K562 (cell line): Measurements from ENCODE around the gene MACROD2. TPM values are rescaled to one million over a fixed set of nuclear protein-coding genes. Genes with fewer than 3 reads are reported as not detected.

Experiments used
- ATAC-seq: fragments of 200-7000 bp; cut with Tn5 transposase; 3 replicates; pipeline ENCODE4 v1.9.1; 2020; ENCODE audit warnings: moderate library complexity
- BruUV-seq: library from RNA; stranded (reverse); fragments of 400-500 nt; replicated peaks from 2 replicates; lab custom pipeline; 2021; lab: Mats Ljungman, UMichigan
- CTCF ChIA-PET: fragments of 300-600 bp; formaldehyde crosslinking; extraction: SDS; loops from one replicate; lab custom pipeline; 2021; ENCODE audit warnings: low intra/inter-chr PET ratio; lab: Yijun Ruan, JAX
- POLR2A ChIA-PET: fragments of 300-600, 350-650 bp; sonication (Branson Sonifier 250); formaldehyde crosslinking; extraction: SDS; loops from one replicate; lab custom pipeline; 2021; ENCODE audit warnings: antibody characterized with exemption, inconsistent platforms; lab: Yijun Ruan, JAX
- DNase-seq, 4 experiments: peaks; one replicate each; pipeline versions ENCODE4 v3.0.0 to v3.0.0-alpha.2; 2011 to 2018; ENCODE audit warnings: low spot score in 3 of 4, mixed read lengths in 3 of 4; ENCODE audit errors: extremely low read depth in 1 of 4
- FAIRE-seq: peaks from 2 replicates; lab custom pipeline; 2011; peaks lifted over from hg19 to GRCh38; lab: Jason Lieb, UNC
- H2AFZ ChIP-seq: 2 replicates; pipeline ENCODE4 v1.6.0; 2011; ENCODE audit warnings: low read depth, low read length, control low read depth, inconsistent platforms
- H3K27ac ChIP-seq: fragments of 200-600 bp; 3 replicates; pipeline ENCODE4 v1.8.0; 2011; ENCODE audit warnings: low read depth, mild to moderate bottlenecking, control low read depth, inconsistent platforms, low read length, moderate library complexity, mixed read lengths; ENCODE audit errors: extremely low read depth
- H3K27me3 ChIP-seq, 2 experiments: fragments of 300-600 bp in 1 of 2; 2 replicates in 1 of 2; 3 replicates in 1 of 2; pipeline versions ENCODE4 v1.6.0 to v1.8.0; 2011; ENCODE audit warnings: inconsistent platforms in 2 of 2, low read length in 2 of 2, mild to moderate bottlenecking in 1 of 2, mixed read lengths in 1 of 2, moderate library complexity in 1 of 2; ENCODE audit not compliant: control insufficient read depth in 2 of 2, insufficient read depth in 2 of 2
- H3K36me3 ChIP-seq: fragments of 300-600 bp; 3 replicates; pipeline ENCODE4 v1.8.0; 2011; ENCODE audit warnings: mild to moderate bottlenecking, low read length, inconsistent platforms; ENCODE audit not compliant: control insufficient read depth, insufficient read depth
- H3K4me1 ChIP-seq, 2 experiments: fragments of 200-600 bp in 1 of 2; replicated peaks in 1 of 2; 2 replicates in 1 of 2; 3 replicates in 1 of 2; pipeline versions ENCODE4 v1.5.1 to v1.8.0; 2011; ENCODE audit warnings: inconsistent platforms in 2 of 2, low read length in 2 of 2, mild to moderate bottlenecking in 1 of 2, mixed read lengths in 1 of 2, moderate library complexity in 1 of 2; ENCODE audit not compliant: control insufficient read depth in 2 of 2, insufficient read depth in 2 of 2
- H3K4me2 ChIP-seq: 2 replicates; pipeline ENCODE4 v1.6.1; 2011; ENCODE audit warnings: low read length, control low read depth, inconsistent platforms, mixed read lengths; ENCODE audit not compliant: insufficient read depth
- H3K4me3 ChIP-seq: fragments of 200-600 bp; sonication (generic), shearing (Covaris generic); 2 replicates; pipeline ENCODE4 v1.5.1; 2016; ENCODE audit warnings: control low read depth, inconsistent platforms
- H3K79me2 ChIP-seq: fragments of 200-600 bp; 3 replicates; pipeline ENCODE4 v1.8.0; 2011; ENCODE audit warnings: low read length, inconsistent platforms; ENCODE audit not compliant: control insufficient read depth, insufficient read depth
- H3K9ac ChIP-seq, 2 experiments: 2 replicates each; pipeline versions ENCODE4 v1.6.0 to v1.6.1; 2011; ENCODE audit warnings: low read depth in 2 of 2, low read length in 2 of 2, control low read depth in 1 of 2, inconsistent platforms in 1 of 2, mild to moderate bottlenecking in 1 of 2, mixed read lengths in 1 of 2; ENCODE audit not compliant: insufficient read depth in 1 of 2
- H3K9me1 ChIP-seq: one replicate; pipeline ENCODE4 v1.6.0; 2011; ENCODE audit warnings: inconsistent platforms, mild to moderate bottlenecking, low read length, moderate library complexity; ENCODE audit not compliant: control insufficient read depth, insufficient read depth
- H3K9me3 ChIP-seq: replicated peaks from 2 replicates; pipeline ENCODE4 v1.5.1; 2011; ENCODE audit warnings: low read depth, low read length, inconsistent platforms; ENCODE audit not compliant: control insufficient read depth, insufficient read depth
- H4K20me1 ChIP-seq: replicated peaks from 2 replicates; pipeline ENCODE4 v1.6.1; 2011; ENCODE audit warnings: low read length, inconsistent platforms, mixed read lengths; ENCODE audit not compliant: control insufficient read depth, insufficient read depth
- CBX2 ChIP-seq: fragments of 200-600 bp; sonication (generic); IDR thresholded peaks from one replicate; pipeline ENCODE4 v1.6.1; 2012; ENCODE audit warnings: mild to moderate bottlenecking, low read length, inconsistent platforms; ENCODE audit not compliant: insufficient read depth, poor library complexity, severe bottlenecking
- CHCHD3 ChIP-seq: fragments of 250-450 bp; sonication (Bioruptor Pico); IDR thresholded peaks from 2 replicates; pipeline ENCODE4 v2.1.2; 2022; ENCODE audit warnings: mild to moderate bottlenecking
- GMEB1 ChIP-seq: fragments of 250-450 bp; sonication (Bioruptor Pico); IDR thresholded peaks from 2 replicates; pipeline ENCODE4 v1.4.0; 2020; ENCODE audit warnings: mild to moderate bottlenecking
- HOXB6 ChIP-seq: fragments of 250-450 bp; sonication (Bioruptor Pico); IDR thresholded peaks from 2 replicates; pipeline ENCODE4 v1.5.1; 2022; ENCODE audit warnings: mild to moderate bottlenecking, borderline replicate concordance
- RBM39 ChIP-seq: fragments of 200-400 bp; formaldehyde crosslinking; optimal IDR thresholded peaks from 2 replicates; pipeline ENCODE3; 2018; ENCODE audit warnings: low read depth, low read length
- ZNF707 ChIP-seq: fragments of 250-450 bp; sonication (Bioruptor Pico); conservative IDR thresholded peaks from 2 replicates; pipeline ENCODE4 v1.8.0; 2022; ENCODE audit warnings: inconsistent platforms, mild to moderate bottlenecking, moderate library complexity
- WGBS: fragments of 100-300 bp; shearing (Covaris generic); methylation state at CpG from one replicate; pipeline ENCODE4 v1.1.6; 2016; ENCODE audit warnings: low coverage, mixed read lengths; ENCODE audit not compliant: insufficient coverage; ENCODE audit errors: missing lambda C conversion rate; 5-methylcytosine and 5-hydroxymethylcytosine counted together
- in situ Hi-C: fragments of 300-500 bp; cut with MboI; formaldehyde crosslinking; loops from 4 replicates; pipeline ENCODE4 v1.15.0; 2018; ENCODE audit warnings: inconsistent platforms, mixed read lengths
- intact Hi-C: fragments of 100-400 bp; cut with micrococcal nuclease; formaldehyde crosslinking; loops from 2 replicates; pipeline ENCODE4 v1.14.2; 2022
- polyA plus RNA-seq, 8 experiments: library from polyadenylated mRNA; depleted of rRNA in 4 of 8; stranded (reverse) in 5 of 8; unstranded in 3 of 8; fragments of >200 nt; fragmentation: Nextera tagmentation in 2 of 8; fragmentation: Illumina TruSeq in 1 of 8; extraction: Ambion mirVana in 2 of 8; extraction: Trizol in 1 of 8; gene quantifications; 2 replicates each; pipeline versions ENCODE4 v1.2.1 to v1.2.3, GENCODE V29; 2011 to 2014; ENCODE audit warnings: inconsistent platforms in 1 of 8, missing spikeins in 1 of 8
- total RNA-seq, 7 experiments: library from RNA; depleted of rRNA in 6 of 7; stranded (reverse); fragments of >200 nt in 6 of 7; fragmentation: Illumina TruSeq in 2 of 7; extraction: Trizol in 2 of 7; gene quantifications; 2 replicates each; pipeline versions ENCODE4 v1.2.1 to v1.2.3, GENCODE V29; 2011 to 2021; ENCODE audit warnings: low replicate concordance in 1 of 7

The MACROD2 gene
- total and polyA plus RNA-seq, 9 of the 15 experiments (the other 6 are each of a cell fraction or from before 2014, with no cell fraction given), result not detected

GRCh38 chr20:14451458-14451857 lies 456.1 kb downstream of the MACROD2 start:
- Histone ChIP-seq H3K9ac (no peak overlapping the region), H3K4me1 (no peaks in the 10 kb centered on the region), H4K20me1 (no peaks in the 10 kb centered on the region), H3K36me3 (no peaks in the 10 kb centered on the region), H3K27ac (no peak overlapping the region), H2AFZ (no peak overlapping the region), H3K4me3 (no peak overlapping the region), H3K27me3 (no peaks in the 10 kb centered on the region), H3K9me1 (no peaks in the 10 kb centered on the region), H3K79me2 (no peaks in the 10 kb centered on the region), H3K9me3 (no peaks in the 10 kb centered on the region), H3K4me2 (no peak overlapping the region)
- ATAC-seq, result no peak
- in situ Hi-C loops, result no loop called here
- BruUV-seq, result no TSS peak
- TF ChIP-seq CBX2 (no peak), RBM39 (no peak)
- no peak for FAIRE-seq
- no peak for DNase-seq
- CTCF ChIA-PET, result no interaction called here
- 3% methylated on average over 4 of the region's 4 CpGs for WGBS
- POLR2A ChIA-PET, result no interaction called here
- intact Hi-C loops, result no loop called here

- H3K9ac ChIP-seq, result no peak overlapping the region
- in situ Hi-C loops, result no loop called here
- no peaks in the 10 kb centered on the region for H4K20me1 ChIP-seq
- intact Hi-C loops, result no loop called here
- 0% methylated on average over 3 of the region's 3 CpGs for WGBS
- CTCF ChIA-PET, result no interaction called here
- POLR2A ChIA-PET, result no interaction called here
- BruUV-seq, result no TSS peak
- no peaks in the 10 kb centered on the region for H3K79me2 ChIP-seq
- no peak overlapping the region for H3K27ac ChIP-seq
- FAIRE-seq, result no peak
- DNase-seq, result no peak
- H3K27me3 ChIP-seq, result no peaks in the 10 kb centered on the region
- H3K9me1 ChIP-seq, result no peaks in the 10 kb centered on the region
- ATAC-seq, result no peak
- H3K4me2 ChIP-seq, result no peak overlapping the region
- no peaks in the 10 kb centered on the region for H3K9me3 ChIP-seq
- no peaks in the 10 kb centered on the region for H3K36me3 ChIP-seq
- H3K4me1 ChIP-seq, result no peaks in the 10 kb centered on the region
- H3K4me3 ChIP-seq, result no peak overlapping the region
- no peak overlapping the region for H2AFZ ChIP-seq
- TF ChIP-seq CHCHD3 (no peak), HOXB6 (no peak), ZNF707 (CRISPR knock-in tag) (no peak), GMEB1 (CRISPR knock-in tag) (no peak)
Measured at GRCh38 chr20:14453259-14453658, 457.9 kb downstream of the MACROD2 start.
